Common myeloid progenitor, CD34-positive (primary cell): Measurements from ENCODE around the gene RBM28. TPM values are rescaled to one million over a fixed set of nuclear protein-coding genes. Genes with fewer than 3 reads are reported as not detected.

ENCODE experiments used
- CTCF ChIA-PET: fragments of 350-600 bp; sonication (Branson Sonifier 250); formaldehyde crosslinking; loops from one replicate; lab custom pipeline; 2021; ENCODE audit warnings: antibody characterized with exemption; lab: Charles Lee
- POLR2A ChIA-PET: fragments of 350-600 bp; sonication (Branson Sonifier 250); formaldehyde crosslinking; loops from one replicate; lab custom pipeline; 2021; ENCODE audit warnings: antibody characterized with exemption; lab: Charles Lee
- DNase-seq, 3 donors: peaks; one replicate each; pipeline versions ENCODE4 v3.0.0 to v3.0.0-alpha.2; 2013
- H3K27ac ChIP-seq, 2 experiments: 1 replicate in 1 of 2; 2 replicates in 1 of 2; pipeline ENCODE4 v1.7.0; 2013; ENCODE audit warnings: inconsistent platforms in 2 of 2, low read length in 2 of 2, mild to moderate bottlenecking in 2 of 2, low read depth in 1 of 2, moderate library complexity in 1 of 2; ENCODE audit not compliant: severe bottlenecking in 2 of 2, insufficient read depth in 1 of 2, poor library complexity in 1 of 2
- H3K27me3 ChIP-seq, 5 experiments: replicated peaks in 2 of 5; 1 replicate in 3 of 5; 2 replicates in 2 of 5; pipeline versions ENCODE4 v1.6.1 to v1.7.0; 2013; ENCODE audit warnings: low read length in 4 of 5, mild to moderate bottlenecking in 2 of 5, moderate library complexity in 2 of 5, inconsistent platforms in 1 of 5; ENCODE audit not compliant: insufficient read depth in 5 of 5, control insufficient read depth in 4 of 5
- H3K36me3 ChIP-seq, 4 experiments: 1 replicate in 2 of 4; 2 replicates in 2 of 4; pipeline versions ENCODE4 v1.6.1 to v1.7.0; 2013; ENCODE audit warnings: low read length in 3 of 4, control low read depth in 1 of 4, mild to moderate bottlenecking in 1 of 4; ENCODE audit not compliant: control insufficient read depth in 4 of 4, insufficient read depth in 4 of 4
- H3K4me1 ChIP-seq, 4 experiments: 1 replicate in 3 of 4; 2 replicates in 1 of 4; pipeline versions ENCODE4 v1.6.1 to v1.7.1; 2013; ENCODE audit warnings: low read length in 3 of 4, mild to moderate bottlenecking in 3 of 4, control low read depth in 1 of 4, inconsistent platforms in 1 of 4, moderate library complexity in 1 of 4; ENCODE audit not compliant: control insufficient read depth in 4 of 4, insufficient read depth in 4 of 4; ENCODE audit errors: control extremely low read depth in 1 of 4
- H3K4me3 ChIP-seq, 7 experiments: 1 replicate in 4 of 7; 2 replicates in 3 of 7; pipeline versions ENCODE4 v1.5.1 to v1.7.0; 2013; ENCODE audit warnings: mild to moderate bottlenecking in 7 of 7, low read length in 6 of 7, moderate library complexity in 6 of 7, inconsistent platforms in 2 of 7, low read depth in 2 of 7, control low read depth in 1 of 7; ENCODE audit not compliant: insufficient read depth in 4 of 7, control insufficient read depth in 1 of 7; ENCODE audit errors: extremely low read depth in 1 of 7
- H3K9me3 ChIP-seq, 5 experiments: 1 replicate in 4 of 5; 2 replicates in 1 of 5; pipeline versions ENCODE4 v1.6.1 to v1.7.1; 2013; ENCODE audit warnings: low read length in 4 of 5, mild to moderate bottlenecking in 2 of 5, inconsistent platforms in 1 of 5, low read depth in 1 of 5, moderate library complexity in 1 of 5; ENCODE audit not compliant: control insufficient read depth in 4 of 5, insufficient read depth in 2 of 5; ENCODE audit errors: control extremely low read depth in 1 of 5
- WGBS: methylation state at CpG from one replicate; pipeline ENCODE4 v1.1.5; 2013; ENCODE audit not compliant: insufficient coverage; 5-methylcytosine and 5-hydroxymethylcytosine counted together
- polyA plus RNA-seq: library from polyadenylated mRNA; unstranded; fragments of 120-200 nt; gene quantifications from one replicate; pipeline ENCODE4 v1.2.1, GENCODE V29; 2013

The RBM28 gene, protein sequence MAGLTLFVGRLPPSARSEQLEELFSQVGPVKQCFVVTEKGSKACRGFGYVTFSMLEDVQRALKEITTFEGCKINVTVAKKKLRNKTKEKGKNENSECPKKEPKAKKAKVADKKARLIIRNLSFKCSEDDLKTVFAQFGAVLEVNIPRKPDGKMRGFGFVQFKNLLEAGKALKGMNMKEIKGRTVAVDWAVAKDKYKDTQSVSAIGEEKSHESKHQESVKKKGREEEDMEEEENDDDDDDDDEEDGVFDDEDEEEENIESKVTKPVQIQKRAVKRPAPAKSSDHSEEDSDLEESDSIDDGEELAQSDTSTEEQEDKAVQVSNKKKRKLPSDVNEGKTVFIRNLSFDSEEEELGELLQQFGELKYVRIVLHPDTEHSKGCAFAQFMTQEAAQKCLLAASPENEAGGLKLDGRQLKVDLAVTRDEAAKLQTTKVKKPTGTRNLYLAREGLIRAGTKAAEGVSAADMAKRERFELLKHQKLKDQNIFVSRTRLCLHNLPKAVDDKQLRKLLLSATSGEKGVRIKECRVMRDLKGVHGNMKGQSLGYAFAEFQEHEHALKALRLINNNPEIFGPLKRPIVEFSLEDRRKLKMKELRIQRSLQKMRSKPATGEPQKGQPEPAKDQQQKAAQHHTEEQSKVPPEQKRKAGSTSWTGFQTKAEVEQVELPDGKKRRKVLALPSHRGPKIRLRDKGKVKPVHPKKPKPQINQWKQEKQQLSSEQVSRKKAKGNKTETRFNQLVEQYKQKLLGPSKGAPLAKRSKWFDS
- polyA plus RNA-seq: 36.1 TPM

- CTCF ChIA-PET: interaction anchor here (0.8 to 14.5 kb wide), 15 partner anchors 10 to 538 kb away, joined by 3 to 440 read pairs (median 5); partner anchors contain the start of gene HILPDA
- 0% methylated on average over 33 of the region's 49 CpGs for WGBS
These were observed at the start of gene RBM28 for GRCh38 chr7:128343554-128344430. RBM28 (minus strand) TSS chr7:128343908; CDS start chr7:128343793, 115 bp downstream.

DNA sequence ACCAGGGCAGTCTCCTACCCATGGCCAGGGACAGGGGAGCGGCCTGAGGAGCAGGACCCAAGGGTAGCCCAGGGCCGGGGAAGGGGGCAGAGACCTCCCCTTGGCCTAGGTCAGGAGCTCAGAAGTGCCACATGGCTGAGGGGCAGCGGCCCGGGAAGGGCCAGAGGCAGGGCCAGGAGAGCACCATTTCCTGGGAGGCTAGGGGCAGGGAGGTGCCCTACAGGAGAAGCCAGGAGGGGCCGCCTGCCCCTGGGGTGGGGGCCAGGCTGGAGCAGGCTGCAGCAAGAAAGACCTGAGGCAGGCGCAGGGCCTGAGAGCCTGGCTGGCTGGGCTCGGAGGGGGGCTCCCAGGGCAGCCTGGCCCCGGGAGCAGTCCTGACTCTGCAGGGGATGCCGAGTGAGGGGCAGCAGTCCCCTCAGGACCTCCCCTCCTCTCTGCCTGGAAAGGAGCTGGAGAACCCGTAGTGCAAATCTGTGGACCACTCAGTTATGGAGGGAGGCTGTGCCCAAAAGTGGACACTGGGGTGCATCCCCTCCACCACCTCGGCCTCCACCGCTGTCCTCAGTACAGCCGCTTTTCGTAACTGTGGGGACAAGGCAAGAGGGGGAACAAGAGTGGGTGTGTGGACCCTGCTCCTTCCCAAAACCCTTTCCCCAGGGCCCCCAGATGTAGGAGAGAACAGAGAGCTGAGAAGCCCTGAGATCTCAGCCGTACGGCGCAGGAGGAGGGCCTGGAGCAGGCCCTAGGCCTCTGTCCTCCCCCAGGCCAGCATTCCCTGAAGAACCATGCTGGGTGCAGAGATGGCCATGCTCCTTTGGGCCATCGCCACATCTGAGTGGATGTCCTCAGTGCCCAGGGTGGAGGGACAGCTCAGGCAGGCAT, 49.0 kb upstream of the RBM28 start:
- ChIA-PET POLR2A (no interaction called here), CTCF (interaction anchor here (1.5 to 67.2 kb wide), 5 partner anchors 7 to 69 kb away, joined by 4 to 1829 read pairs (median 440); partner anchors contain the start of genes IMPDH1, PRRT4 and RBM28)
- no peaks in the 10 kb centered on the region for H3K27me3 ChIP-seq
- H3K36me3 ChIP-seq: peaks cover 2 to 54% (median 44%) of the 10 kb centered on the region in 4 experiments
- H3K4me3 ChIP-seq: no peak overlapping the region
- H3K4me1 ChIP-seq: peaks cover 0 to 34% (median 32%) of the 10 kb centered on the region in 4 experiments
- no peaks in the 10 kb centered on the region for H3K9me3 ChIP-seq
- WGBS: over 99% methylated on average over 17 of the region's 18 CpGs
- H3K27ac ChIP-seq: no peak overlapping the region
- no peak for DNase-seq

More at GRCh38 chr7:128343554-128344430, at the start of gene RBM28:
- Histone ChIP-seq H3K4me3 (peak within 1 kb of the TSS; percentile 47 to 96 (median 90)), H3K27ac (peak within 1 kb of the TSS; percentile 72 to 92), H3K27me3 (peaks cover 0 to 3% (median 1%) of the 10 kb centered on the region in 5 experiments), H3K36me3 (peaks cover 0 to 16% (median 9%) of the 10 kb centered on the region in 4 experiments), H3K9me3 (no peaks in the 10 kb centered on the region), H3K4me1 (peaks cover 12 to 27% (median 17%) of the 10 kb centered on the region in 4 experiments)
- DNase-seq: peak; percentile 94 to 97 (median 97)
- POLR2A ChIA-PET: interaction anchor here (0.6 kb wide), 2 partner anchors 9 to 15 kb away, joined by 3 read pairs; no protein-coding TSS in a partner anchor

DNA sequence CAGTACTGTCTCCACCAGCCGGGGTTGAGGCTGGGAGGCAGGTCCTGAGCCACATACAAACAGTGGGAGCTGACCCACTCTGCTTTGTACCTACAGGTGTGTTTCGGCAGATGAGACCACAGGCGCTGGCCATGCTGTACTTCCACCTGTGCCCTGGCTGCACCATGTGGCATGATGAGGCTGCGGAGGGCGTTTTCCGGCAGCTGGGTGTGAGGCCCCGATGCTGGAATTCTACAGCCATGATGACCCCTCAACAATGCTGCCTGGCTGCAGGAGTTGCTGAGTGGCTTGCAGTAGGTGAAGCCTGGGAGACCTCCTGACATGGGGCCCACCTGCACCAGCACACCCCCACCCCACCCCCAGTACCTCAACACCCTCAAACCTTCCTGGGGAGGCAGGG, 48.1 kb upstream of the RBM28 start:
- no peak overlapping the region for H3K27ac ChIP-seq
- H3K27me3 ChIP-seq: no peaks in the 10 kb centered on the region
- peaks cover 0 to 34% (median 33%) of the 10 kb centered on the region in 4 experiments for H3K4me1 ChIP-seq
- H3K9me3 ChIP-seq: no peaks in the 10 kb centered on the region
- H3K36me3 ChIP-seq: peaks cover 0 to 45% (median 37%) of the 10 kb centered on the region in 4 experiments
- CTCF ChIA-PET: interaction anchor here (2.3 to 67.2 kb wide), 4 partner anchors 6 to 69 kb away, joined by 9 to 1829 read pairs (median 1134); partner anchors contain the start of genes IMPDH1, PRRT4 and RBM28
- POLR2A ChIA-PET: interaction anchor here (0.6 to 1.2 kb wide), 2 partner anchors 16 to 143 kb away, joined by 3 to 4 read pairs; no protein-coding TSS in a partner anchor
- H3K4me3 ChIP-seq: no peak overlapping the region
- WGBS: 97% methylated on average over 5 of the region's 7 CpGs
- no peak for DNase-seq

- H3K27ac ChIP-seq: no peak overlapping the region
- POLR2A ChIA-PET: interaction anchor here (0.6 to 1.2 kb wide), 2 partner anchors 12 to 16 kb away, joined by 3 to 7 read pairs; no protein-coding TSS in a partner anchor
- no peak overlapping the region for H3K4me3 ChIP-seq
- CTCF ChIA-PET: interaction anchor here (0.6 to 67.2 kb wide), 5 partner anchors 5 to 1383 kb away, joined by 3 to 1829 read pairs (median 440); partner anchors contain the start of genes IMPDH1, PRRT4 and RBM28
- H3K27me3 ChIP-seq: no peaks in the 10 kb centered on the region
- H3K9me3 ChIP-seq: peaks cover 0 to 2% (median 0%) of the 10 kb centered on the region in 5 experiments
- peak; percentile 70 to 96 (median 93) for DNase-seq
- 31% methylated on average over 3 of the region's 3 CpGs for WGBS
- H3K4me1 ChIP-seq: peaks cover 0 to 34% (median 33%) of the 10 kb centered on the region in 4 experiments
- peaks cover 0 to 37% (median 29%) of the 10 kb centered on the region in 4 experiments for H3K36me3 ChIP-seq
These were observed 47.3 kb upstream of the RBM28 start for GRCh38 chr7:128390871-128391565.

GRCh38 chr7:128389618-128390329, 46.1 kb upstream of the RBM28 start:
- no peak for DNase-seq
- no peaks in the 10 kb centered on the region for H3K27me3 ChIP-seq
- H3K4me3 ChIP-seq: no peak overlapping the region
- peaks cover 1 to 38% (median 34%) of the 10 kb centered on the region in 4 experiments for H3K4me1 ChIP-seq
- H3K36me3 ChIP-seq: peaks cover 0 to 25% (median 20%) of the 10 kb centered on the region in 4 experiments
- POLR2A ChIA-PET: no interaction called here
- peaks cover 0 to 2% (median 0%) of the 10 kb centered on the region in 5 experiments for H3K9me3 ChIP-seq
- no peak overlapping the region for H3K27ac ChIP-seq
- WGBS: 84% methylated on average over 9 of the region's 9 CpGs
- CTCF ChIA-PET: interaction anchor here (1.1 to 67.2 kb wide), 5 partner anchors 4 to 71 kb away, joined by 3 to 1829 read pairs (median 440); partner anchors contain the start of genes IMPDH1, PRRT4 and RBM28
